Smooth muscle cell (in vitro differentiated cells): ENCODE results near the gene VWA2. TPM values are rescaled to one million over a fixed set of nuclear protein-coding genes. Genes with fewer than 3 reads are reported as not detected.

Source experiments
- DNase-seq: peaks from one replicate; lab custom pipeline; 2025; ENCODE audit not compliant: unreplicated experiment; lab: John Stamatoyannopoulos, UW
- H2AFZ ChIP-seq: fragments of 200-600 bp; sonication (generic); 2 replicates; pipeline ENCODE4 v1.6.0; 2016; ENCODE audit warnings: antibody characterized with exemption, low read depth, mild to moderate bottlenecking
- H3F3A ChIP-seq: fragments of 200-600 bp; sonication (generic); 2 replicates; pipeline ENCODE4 v1.6.0; 2017; ENCODE audit warnings: antibody characterized with exemption, low read depth
- H3K27ac ChIP-seq: fragments of 200-600 bp; sonication (generic); 2 replicates; pipeline ENCODE4 v1.5.1; 2016; ENCODE audit warnings: low read depth, mild to moderate bottlenecking
- H3K27me3 ChIP-seq: fragments of 200-600 bp; sonication (generic); 2 replicates; pipeline ENCODE4 v1.6.1; 2016; ENCODE audit warnings: low read depth, mild to moderate bottlenecking
- H3K36me3 ChIP-seq: fragments of 200-600 bp; sonication (generic); 2 replicates; pipeline ENCODE4 v1.5.1; 2016; ENCODE audit warnings: low read depth
- H3K4me1 ChIP-seq: fragments of 200-600 bp; sonication (generic); 2 replicates; pipeline ENCODE4 v1.5.1; 2016; ENCODE audit warnings: low read depth
- H3K4me2 ChIP-seq: fragments of 200-600 bp; sonication (generic); 2 replicates; pipeline ENCODE4 v1.6.0; 2016; ENCODE audit warnings: mild to moderate bottlenecking
- H3K4me3 ChIP-seq: fragments of 200-600 bp; sonication (generic); 2 replicates; pipeline ENCODE4 v1.5.1; 2016; ENCODE audit warnings: mild to moderate bottlenecking
- H3K79me2 ChIP-seq: fragments of 200-600 bp; sonication (generic); 2 replicates; pipeline ENCODE4 v1.6.0; 2016; ENCODE audit warnings: low read depth, mild to moderate bottlenecking
- H3K9ac ChIP-seq: fragments of 200-600 bp; sonication (generic); 2 replicates; pipeline ENCODE4 v1.6.0; 2016; ENCODE audit warnings: low read depth
- H3K9me3 ChIP-seq: fragments of 200-600 bp; sonication (generic); replicated peaks from 2 replicates; pipeline ENCODE4 v1.5.1; 2016; ENCODE audit warnings: low read depth
- H4K20me1 ChIP-seq: fragments of 200-600 bp; sonication (generic); 2 replicates; pipeline ENCODE4 v1.6.0; 2016; ENCODE audit warnings: low read depth
- whole genome bisulfite sequencing: methylation state at CpG from one replicate; pipeline ENCODE4 v1.1.7; 2016; ENCODE audit warnings: low lambda C conversion rate; 5-methylcytosine and 5-hydroxymethylcytosine counted together
- polyA plus RNA-seq: library from polyadenylated mRNA; unstranded; fragments of >200 nt; fragmentation: Nextera tagmentation; extraction: Ambion mirVana; gene quantifications from 2 replicates; pipeline ENCODE4 v1.2.1, GENCODE V29; 2016
- total RNA-seq: library from RNA; depleted of rRNA; stranded (reverse); fragments of >200 nt; gene quantifications from 2 replicates; pipeline ENCODE4 v1.2.3, GENCODE V29; 2014
- TF ChIP-seq, protein P1 (sequence below): fragments of 200-600 bp; sonication (generic); IDR thresholded peaks from 2 replicates; pipeline ENCODE4 v1.5.1; 2017; ENCODE audit warnings: borderline replicate concordance, mild to moderate bottlenecking, antibody characterized with exemption; ENCODE audit not compliant: insufficient read depth, poor library complexity, severe bottlenecking

VWA2 gene
- total and polyA plus RNA-seq, 2 experiments from 2014 or later, result 0.06 to 0.36 TPM

DNA sequence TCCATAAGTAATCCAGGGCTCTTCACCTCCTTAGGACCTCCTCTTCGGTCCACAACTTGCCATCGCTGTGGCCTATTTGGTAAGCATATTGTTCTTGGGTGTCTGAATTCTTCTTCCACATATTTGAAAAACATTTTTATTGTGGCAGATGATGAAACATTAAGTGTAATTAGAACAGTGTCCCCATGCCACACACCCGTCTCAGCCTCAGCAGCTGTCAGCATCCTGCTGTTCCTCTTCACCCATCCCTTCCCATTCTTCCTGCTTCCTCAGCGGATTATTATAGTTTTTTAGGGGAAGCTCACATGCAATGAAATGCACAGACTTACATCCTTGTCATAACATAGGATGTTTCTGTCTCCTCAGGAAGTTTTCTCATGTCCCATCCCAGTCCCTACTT lies 39.8 kb upstream of the VWA2 start:
- Histone ChIP-seq H3F3A (no peaks in the 10 kb centered on the region), H3K36me3 (no peaks in the 10 kb centered on the region), H3K27ac (no peak overlapping the region), H2AFZ (no peak overlapping the region), H3K79me2 (no peaks in the 10 kb centered on the region), H3K27me3 (peaks cover 6% of the 10 kb centered on the region), H3K4me2 (no peak overlapping the region), H3K4me1 (no peaks in the 10 kb centered on the region), H3K4me3 (no peak overlapping the region), H3K9ac (no peak overlapping the region), H3K9me3 (no peaks in the 10 kb centered on the region), H4K20me1 (no peaks in the 10 kb centered on the region)
- TF ChIP-seq, protein P1, sequence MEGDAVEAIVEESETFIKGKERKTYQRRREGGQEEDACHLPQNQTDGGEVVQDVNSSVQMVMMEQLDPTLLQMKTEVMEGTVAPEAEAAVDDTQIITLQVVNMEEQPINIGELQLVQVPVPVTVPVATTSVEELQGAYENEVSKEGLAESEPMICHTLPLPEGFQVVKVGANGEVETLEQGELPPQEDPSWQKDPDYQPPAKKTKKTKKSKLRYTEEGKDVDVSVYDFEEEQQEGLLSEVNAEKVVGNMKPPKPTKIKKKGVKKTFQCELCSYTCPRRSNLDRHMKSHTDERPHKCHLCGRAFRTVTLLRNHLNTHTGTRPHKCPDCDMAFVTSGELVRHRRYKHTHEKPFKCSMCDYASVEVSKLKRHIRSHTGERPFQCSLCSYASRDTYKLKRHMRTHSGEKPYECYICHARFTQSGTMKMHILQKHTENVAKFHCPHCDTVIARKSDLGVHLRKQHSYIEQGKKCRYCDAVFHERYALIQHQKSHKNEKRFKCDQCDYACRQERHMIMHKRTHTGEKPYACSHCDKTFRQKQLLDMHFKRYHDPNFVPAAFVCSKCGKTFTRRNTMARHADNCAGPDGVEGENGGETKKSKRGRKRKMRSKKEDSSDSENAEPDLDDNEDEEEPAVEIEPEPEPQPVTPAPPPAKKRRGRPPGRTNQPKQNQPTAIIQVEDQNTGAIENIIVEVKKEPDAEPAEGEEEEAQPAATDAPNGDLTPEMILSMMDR, result no peak
- WGBS, result 96% methylated on average over 4 of the region's 4 CpGs
- no peak for DNase-seq

DNA sequence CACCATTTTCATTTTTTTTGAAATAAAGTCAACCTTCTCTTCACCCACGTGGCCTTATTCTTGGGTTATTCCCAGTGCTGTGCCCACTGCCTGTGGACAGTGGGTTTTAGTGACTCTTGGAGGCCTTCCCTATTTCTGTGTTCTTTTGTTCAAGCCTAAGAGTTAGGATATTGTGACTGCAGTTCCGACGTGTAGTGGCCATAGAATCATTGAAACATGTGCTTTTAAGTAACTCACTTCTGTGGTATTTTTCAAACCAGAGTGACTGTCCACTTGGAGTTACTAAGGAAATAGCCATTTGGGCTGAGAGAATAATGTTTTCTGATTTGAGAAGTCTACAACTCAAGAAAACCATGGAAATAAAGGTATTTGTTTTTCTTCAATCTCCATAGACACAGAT lies 36.2 kb upstream of the VWA2 start:
- Histone ChIP-seq H3K9ac (no peak overlapping the region), H3K4me3 (no peak overlapping the region), H3K27ac (no peak overlapping the region), H3K4me2 (no peak overlapping the region), H3K27me3 (peaks cover 4% of the 10 kb centered on the region), H3K36me3 (no peaks in the 10 kb centered on the region), H2AFZ (no peak overlapping the region), H4K20me1 (no peaks in the 10 kb centered on the region), H3K9me3 (no peaks in the 10 kb centered on the region), H3F3A (no peaks in the 10 kb centered on the region), H3K4me1 (no peaks in the 10 kb centered on the region), H3K79me2 (no peaks in the 10 kb centered on the region)
- WGBS, result 68% methylated on average over 3 of the region's 3 CpGs
- DNase-seq, result no peak
- TF ChIP-seq, protein P1, result no peak

- no peak for DNase-seq
- WGBS, result 78% methylated on average over 2 of the region's 2 CpGs
- Histone ChIP-seq H3K4me1 (peaks cover 5% of the 10 kb centered on the region), H3K27me3 (peaks cover 4% of the 10 kb centered on the region), H4K20me1 (no peaks in the 10 kb centered on the region), H3K79me2 (no peaks in the 10 kb centered on the region), H3K36me3 (no peaks in the 10 kb centered on the region), H3K9me3 (no peaks in the 10 kb centered on the region), H2AFZ (no peak overlapping the region), H3F3A (no peaks in the 10 kb centered on the region), H3K4me2 (no peak overlapping the region), H3K27ac (no peak overlapping the region), H3K4me3 (no peak overlapping the region), H3K9ac (no peak overlapping the region)
- TF ChIP-seq, protein P1, result no peak
These were observed 32.2 kb upstream of the VWA2 start for GRCh38 chr10:114206902-114207301.

DNA sequence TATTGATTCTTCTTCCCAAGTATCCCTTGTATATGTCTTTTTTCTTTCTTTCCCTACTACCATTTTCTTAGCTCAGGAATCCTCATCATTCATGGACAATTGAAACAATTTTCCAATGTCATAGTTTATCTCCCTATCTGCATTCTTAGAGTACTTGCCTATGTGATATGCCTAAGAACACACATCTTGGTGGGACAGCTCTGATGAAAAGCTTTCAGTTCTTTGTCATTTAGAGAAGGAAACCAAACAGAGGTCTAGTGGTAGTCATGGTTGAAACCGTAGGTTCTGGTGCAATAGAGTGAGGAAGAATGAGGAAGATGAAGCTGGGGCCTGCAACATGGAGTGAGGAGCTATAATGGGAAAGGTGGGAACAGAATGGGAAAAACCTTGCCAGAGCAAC lies 31.7 kb upstream of the VWA2 start:
- 91% methylated on average over 1 of the region's 1 CpG for WGBS
- H3K9me3 ChIP-seq, result no peaks in the 10 kb centered on the region
- peaks cover 4% of the 10 kb centered on the region for H3K27me3 ChIP-seq
- H3K36me3 ChIP-seq, result no peaks in the 10 kb centered on the region
- H3F3A ChIP-seq, result no peaks in the 10 kb centered on the region
- H3K27ac ChIP-seq, result no peak overlapping the region
- H3K4me3 ChIP-seq, result no peak overlapping the region
- DNase-seq, result no peak
- no peaks in the 10 kb centered on the region for H4K20me1 ChIP-seq
- no peak overlapping the region for H3K9ac ChIP-seq
- H3K4me2 ChIP-seq, result no peak overlapping the region
- TF ChIP-seq, protein P1, result no peak
- no peak overlapping the region for H2AFZ ChIP-seq
- H3K4me1 ChIP-seq, result peaks cover 5% of the 10 kb centered on the region
- H3K79me2 ChIP-seq, result no peaks in the 10 kb centered on the region
